A549 (cell line): ENCODE measurements around the gene SV2C.

Source experiments
- BHLHE40 ChIP-seq: IDR thresholded peaks from 2 replicates; pipeline ENCODE4 v1.6.1; 2012; ENCODE audit warnings: low read depth, low read length, inconsistent platforms
- CEBPB ChIP-seq, 2 experiments: fragments of >200 bp in 1 of 2; sonication (Bioruptor Twin) in 1 of 2; formaldehyde crosslinking in 1 of 2; IDR thresholded peaks; 2 replicates each; pipeline ENCODE4 v1.6.1; 2012 to 2016
- GATA3 ChIP-seq: IDR thresholded peaks from 2 replicates; pipeline ENCODE4 v1.6.1; 2012; ENCODE audit warnings: borderline replicate concordance
- JUN ChIP-seq, 2 experiments: fragments of >200 bp; sonication (Bioruptor Twin); formaldehyde crosslinking; IDR thresholded peaks; 2 replicates in 1 of 2; 3 replicates in 1 of 2; pipeline ENCODE4 v1.6.1; 2016 to 2017
- TF ChIP-seq, protein P1 (sequence below): fragments of >200 bp; sonication (Bioruptor Twin); formaldehyde crosslinking; IDR thresholded peaks from 3 replicates; pipeline ENCODE4 v1.5.1; 2016
- TF ChIP-seq, protein P2 (sequence below): IDR thresholded peaks from 2 replicates; pipeline ENCODE4 v1.6.1; 2012

DNA sequence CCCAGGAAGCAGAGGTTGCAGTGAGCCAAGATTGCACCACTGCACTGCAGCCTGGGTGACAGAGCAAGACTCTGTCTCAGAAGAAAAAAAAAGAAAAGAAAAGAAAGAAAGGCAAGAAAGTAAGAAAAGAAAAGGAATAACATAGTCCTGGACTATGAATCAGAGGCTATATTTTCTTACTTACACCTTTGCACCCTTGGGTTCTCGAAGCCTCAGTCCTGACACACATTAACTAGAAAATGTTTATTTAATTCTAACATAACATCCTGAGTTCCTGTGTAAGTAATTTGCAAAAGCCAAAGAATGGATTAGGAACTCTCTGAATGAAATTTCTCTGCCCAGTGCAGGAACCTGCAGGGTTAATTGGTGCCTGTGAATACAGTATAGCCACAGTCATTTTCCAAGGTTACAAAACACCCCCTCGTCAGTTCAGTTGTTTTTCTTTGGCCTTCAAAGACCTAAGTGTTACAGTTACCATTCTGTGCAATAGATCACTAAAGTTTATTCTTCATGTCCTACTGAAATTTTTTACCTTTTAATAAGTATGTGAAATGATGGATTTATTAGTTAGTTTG, 147.6 kb downstream of the SV2C start:
- TF ChIP-seq, protein P1, sequence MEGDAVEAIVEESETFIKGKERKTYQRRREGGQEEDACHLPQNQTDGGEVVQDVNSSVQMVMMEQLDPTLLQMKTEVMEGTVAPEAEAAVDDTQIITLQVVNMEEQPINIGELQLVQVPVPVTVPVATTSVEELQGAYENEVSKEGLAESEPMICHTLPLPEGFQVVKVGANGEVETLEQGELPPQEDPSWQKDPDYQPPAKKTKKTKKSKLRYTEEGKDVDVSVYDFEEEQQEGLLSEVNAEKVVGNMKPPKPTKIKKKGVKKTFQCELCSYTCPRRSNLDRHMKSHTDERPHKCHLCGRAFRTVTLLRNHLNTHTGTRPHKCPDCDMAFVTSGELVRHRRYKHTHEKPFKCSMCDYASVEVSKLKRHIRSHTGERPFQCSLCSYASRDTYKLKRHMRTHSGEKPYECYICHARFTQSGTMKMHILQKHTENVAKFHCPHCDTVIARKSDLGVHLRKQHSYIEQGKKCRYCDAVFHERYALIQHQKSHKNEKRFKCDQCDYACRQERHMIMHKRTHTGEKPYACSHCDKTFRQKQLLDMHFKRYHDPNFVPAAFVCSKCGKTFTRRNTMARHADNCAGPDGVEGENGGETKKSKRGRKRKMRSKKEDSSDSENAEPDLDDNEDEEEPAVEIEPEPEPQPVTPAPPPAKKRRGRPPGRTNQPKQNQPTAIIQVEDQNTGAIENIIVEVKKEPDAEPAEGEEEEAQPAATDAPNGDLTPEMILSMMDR, result no peak
- TF ChIP-seq GATA3 (no peak), JUN (IDR thresholded peaks at IDR 0.05) (no peak), CEBPB (IDR thresholded peaks at IDR 0.05) (no peak), BHLHE40 (no peak)
- TF ChIP-seq, protein P2, sequence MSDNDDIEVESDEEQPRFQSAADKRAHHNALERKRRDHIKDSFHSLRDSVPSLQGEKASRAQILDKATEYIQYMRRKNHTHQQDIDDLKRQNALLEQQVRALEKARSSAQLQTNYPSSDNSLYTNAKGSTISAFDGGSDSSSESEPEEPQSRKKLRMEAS, result no peak
